IMR-90 (cell line): Measurements from ENCODE around the gene OR2C3. TPM values are rescaled to one million over a fixed set of nuclear protein-coding genes. Genes with fewer than 3 reads are reported as not detected.

Source experiments
- ATAC-seq: fragments of 200-7000 bp; cut with Tn5 transposase; 2 replicates; pipeline ENCODE4 v1.9.1; 2020; ENCODE audit warnings: low read depth, mild to moderate bottlenecking, moderate library complexity
- BruUV-seq: library from RNA; stranded (reverse); fragments of 400-500 nt; replicated peaks from 2 replicates; lab custom pipeline; 2021; lab: Mats Ljungman, UMichigan
- CTCF ChIA-PET: fragments of 300-600 bp; formaldehyde crosslinking; extraction: SDS; loops from one replicate; lab custom pipeline; 2021; ENCODE audit warnings: antibody characterized with exemption; lab: Yijun Ruan, JAX
- POLR2A ChIA-PET: fragments of 300-600 bp; sonication (Branson Sonifier 250); formaldehyde crosslinking; loops from one replicate; lab custom pipeline; 2022; ENCODE audit warnings: antibody characterized with exemption; ENCODE audit not compliant: unreplicated experiment; lab: Charles Lee
- DNase-seq: peaks from one replicate; pipeline ENCODE4 v3.0.0; 2013
- H2AFZ ChIP-seq: replicated peaks from 2 replicates; pipeline ENCODE3; 2013; ENCODE audit warnings: low read length, mild to moderate bottlenecking; ENCODE audit not compliant: poor library complexity
- H2AK5ac ChIP-seq: 2 replicates; pipeline ENCODE4 v1.6.1; 2013; ENCODE audit warnings: low read depth, low read length, inconsistent platforms
- H2AK9ac ChIP-seq: replicated peaks from 2 replicates; pipeline ENCODE3; 2013; ENCODE audit warnings: mild to moderate bottlenecking, low read depth, low read length, moderate library complexity; ENCODE audit not compliant: poor library complexity
- H2BK120ac ChIP-seq: 2 replicates; pipeline ENCODE4 v1.6.1; 2013; ENCODE audit warnings: low read depth, low read length, inconsistent platforms
- H2BK15ac ChIP-seq: 3 replicates; pipeline ENCODE4 v1.6.1; 2013; ENCODE audit warnings: low read depth, low read length, inconsistent platforms
- H2BK20ac ChIP-seq: 2 replicates; pipeline ENCODE4 v1.6.1; 2013; ENCODE audit warnings: low read depth, mild to moderate bottlenecking, inconsistent platforms, low read length, moderate library complexity
- H2BK5ac ChIP-seq: 2 replicates; pipeline ENCODE4 v1.6.1; 2013; ENCODE audit warnings: mild to moderate bottlenecking, low read depth, low read length, inconsistent platforms; ENCODE audit not compliant: poor library complexity, severe bottlenecking
- H3K14ac ChIP-seq: replicated peaks from 2 replicates; pipeline ENCODE4 v1.6.1; 2013; ENCODE audit warnings: low read depth, low read length, inconsistent platforms
- H3K18ac ChIP-seq: 2 replicates; pipeline ENCODE4 v1.6.1; 2013; ENCODE audit warnings: low read depth, low read length, control low read depth
- H3K23ac ChIP-seq: 2 replicates; pipeline ENCODE4 v1.6.1; 2013; ENCODE audit warnings: low read depth, low read length, inconsistent platforms
- H3K27ac ChIP-seq: 2 replicates; pipeline ENCODE4 v1.5.1; 2013; ENCODE audit warnings: mild to moderate bottlenecking, control low read depth, low read length; ENCODE audit not compliant: insufficient read depth
- H3K27me3 ChIP-seq: 2 replicates; pipeline ENCODE4 v1.6.1; 2013; ENCODE audit warnings: low read length; ENCODE audit not compliant: control insufficient read depth, insufficient read depth
- H3K36me3 ChIP-seq: 2 replicates; pipeline ENCODE4 v1.6.1; 2013; ENCODE audit warnings: low read length, mixed read lengths; ENCODE audit not compliant: control insufficient read depth, insufficient read depth
- H3K4ac ChIP-seq: 2 replicates; pipeline ENCODE4 v1.6.1; 2013; ENCODE audit warnings: low read depth, low read length, inconsistent platforms
- H3K4me1 ChIP-seq: 2 replicates; pipeline ENCODE4 v1.6.1; 2013; ENCODE audit warnings: low read length, mixed read lengths; ENCODE audit not compliant: control insufficient read depth, insufficient read depth
- H3K4me2 ChIP-seq: 2 replicates; pipeline ENCODE4 v1.6.1; 2013; ENCODE audit warnings: low read depth, mild to moderate bottlenecking, control low read depth, low read length, moderate library complexity
- H3K4me3 ChIP-seq: 2 replicates; pipeline ENCODE4 v1.5.1; 2013; ENCODE audit warnings: low read depth, mild to moderate bottlenecking, control low read depth, low read length, moderate library complexity; ENCODE audit not compliant: insufficient read depth
- H3K56ac ChIP-seq: 2 replicates; pipeline ENCODE4 v1.6.1; 2013; ENCODE audit warnings: low read length, inconsistent platforms; ENCODE audit not compliant: insufficient read depth; ENCODE audit errors: extremely low read depth
- H3K79me1 ChIP-seq, 2 experiments: 2 replicates each; pipeline ENCODE4 v1.6.1; 2013; ENCODE audit warnings: low read length in 2 of 2, inconsistent platforms in 1 of 2, low read depth in 1 of 2
- H3K9ac ChIP-seq: 2 replicates; pipeline ENCODE4 v1.6.1; 2013; ENCODE audit warnings: low read depth, low read length, control low read depth
- H3K9me1 ChIP-seq: 2 replicates; pipeline ENCODE4 v1.6.1; 2013; ENCODE audit warnings: low read length, inconsistent platforms; ENCODE audit not compliant: insufficient read depth
- H3K9me3 ChIP-seq: 2 replicates; pipeline ENCODE4 v1.6.1; 2013; ENCODE audit warnings: low read length; ENCODE audit not compliant: control insufficient read depth, insufficient read depth
- H4K20me1 ChIP-seq: 2 replicates; pipeline ENCODE4 v1.6.1; 2013; ENCODE audit warnings: low read length, inconsistent platforms; ENCODE audit not compliant: insufficient read depth
- H4K5ac ChIP-seq: 2 replicates; pipeline ENCODE4 v1.6.1; 2013; ENCODE audit warnings: mild to moderate bottlenecking, low read depth, low read length, control low read depth
- H4K8ac ChIP-seq, 2 experiments: 2 replicates each; pipeline ENCODE4 v1.6.1; 2013; ENCODE audit warnings: low read depth in 2 of 2, low read length in 2 of 2, control low read depth in 1 of 2, inconsistent platforms in 1 of 2
- H4K91ac ChIP-seq: 2 replicates; pipeline ENCODE4 v1.6.1; 2013; ENCODE audit warnings: low read depth, low read length, inconsistent platforms; ENCODE audit not compliant: insufficient read depth
- CEBPB ChIP-seq: IDR thresholded peaks from 2 replicates; pipeline ENCODE4 v1.6.1; 2012; ENCODE audit warnings: low read depth, low read length, improper control_type of control experiment
- ELK1 ChIP-seq: fragments of 150-350 bp; IDR thresholded peaks from 2 replicates; pipeline ENCODE4 v1.6.1; 2016; ENCODE audit warnings: low read depth, mild to moderate bottlenecking, low read length, moderate library complexity, borderline replicate concordance
- MAZ ChIP-seq: IDR thresholded peaks from 2 replicates; pipeline ENCODE4 v1.6.1; 2012; ENCODE audit warnings: low read depth, mild to moderate bottlenecking, low read length, improper control_type of control experiment, moderate library complexity, borderline replicate concordance
- NFE2L2 ChIP-seq: fragments of 150-350 bp; IDR thresholded peaks from 2 replicates; pipeline ENCODE4 v1.6.1; 2016; ENCODE audit warnings: low read depth, mild to moderate bottlenecking, low read length
- POLR2A ChIP-seq: IDR thresholded peaks from 2 replicates; pipeline ENCODE4 v1.6.1; 2012; ENCODE audit warnings: mild to moderate bottlenecking, low read depth, low read length
- SMC3 ChIP-seq: fragments of 150-350 bp; IDR thresholded peaks from 2 replicates; pipeline ENCODE4 v1.6.1; 2016; ENCODE audit warnings: low read depth, mild to moderate bottlenecking, antibody characterized with exemption, low read length, moderate library complexity
- WGBS, 2 experiments: methylation state at CpG; one replicate each; pipeline versions ENCODE4 v1.1.5 to v1.1.7; 2013; ENCODE audit warnings: missing lambda C conversion rate in 2 of 2; ENCODE audit not compliant: insufficient read length in 1 of 2; ENCODE audit errors: extremely low coverage in 2 of 2; 5-methylcytosine and 5-hydroxymethylcytosine counted together
- dilution Hi-C: fragments of 300-500 bp; cut with HindIII; formaldehyde crosslinking; loops from one replicate; pipeline ENCODE4 v1.14.3; 2018; ENCODE audit warnings: low sequenced_read_pairs; ENCODE audit not compliant: unreplicated experiment
- in situ Hi-C: fragments of 300-500 bp; cut with MboI; formaldehyde crosslinking; loops from 3 replicates; pipeline ENCODE4 v1.14.3; 2019; ENCODE audit warnings: low sequenced_read_pairs, inconsistent platforms, mixed read lengths
- intact Hi-C: fragments of 100-400 bp; cut with micrococcal nuclease; formaldehyde crosslinking; loops from 2 replicates; pipeline ENCODE4 v1.10.0; 2022
- polyA plus RNA-seq, 3 experiments: library from polyadenylated mRNA; depleted of rRNA; stranded (reverse); fragments of >200 nt; gene quantifications; 2 replicates each; pipeline ENCODE4 v1.2.3, GENCODE V29; 2012; ENCODE audit warnings: low replicate concordance in 1 of 3
- total RNA-seq: library from RNA; depleted of rRNA; stranded (reverse); fragments of >200 nt; gene quantifications from 2 replicates; pipeline ENCODE4 v1.2.3, GENCODE V29; 2012

OR2C3 gene
- total and polyA plus RNA-seq, 2 of the 4 experiments (the other 2 are of a cell fraction): not detected

GRCh38 chr1:247531937-247532336, 4.3 kb downstream of the OR2C3 start:
- no peak for TF ChIP-seq SMC3
- no peak for TF ChIP-seq POLR2A
- no peak for TF ChIP-seq NFE2L2
- no peak for TF ChIP-seq ELK1
- no peak for TF ChIP-seq CEBPB
- TF ChIP-seq MAZ: no peak

More at GRCh38 chr1:247531937-247532336, 4.3 kb downstream of the OR2C3 start:
- Histone ChIP-seq H2BK20ac (no peak overlapping the region), H3K9ac (no peak overlapping the region), H2AK5ac (no peak overlapping the region), H3K79me1 (no peaks in the 10 kb centered on the region), H3K4me2 (no peak overlapping the region), H3K9me1 (no peaks in the 10 kb centered on the region), H2BK120ac (no peak overlapping the region), H3K27ac (no peak overlapping the region), H4K8ac (no peak overlapping the region), H3K14ac (no peak overlapping the region), H3K9me3 (peaks cover 18% of the 10 kb centered on the region), H3K56ac (no peak overlapping the region), H4K5ac (no peak overlapping the region), H4K20me1 (no peaks in the 10 kb centered on the region), H2BK5ac (no peak overlapping the region), H3K4ac (no peak overlapping the region), H2AK9ac (no peak overlapping the region), H3K23ac (no peak overlapping the region), H3K4me1 (no peaks in the 10 kb centered on the region), H2AFZ (no peak overlapping the region), H3K4me3 (no peak overlapping the region), H2BK15ac (no peak overlapping the region), H4K91ac (no peak overlapping the region), H3K36me3 (no peaks in the 10 kb centered on the region), H3K18ac (no peak overlapping the region), H3K27me3 (no peaks in the 10 kb centered on the region)
- in situ Hi-C loops (no loop called here), dilution Hi-C loops (no loop called here), intact Hi-C loops (no loop called here)
- WGBS, 2 experiments: no CpG with 5 or more reads among the region's 8 CpGs
- ATAC-seq (no peak), DNase-seq (no peak)
- ChIA-PET CTCF (no interaction called here), POLR2A (no interaction called here)
- BruUV-seq: no TSS peak
